K562 (cell line): Measurements from ENCODE around the gene YIPF4. TPM values are rescaled to one million over a fixed set of nuclear protein-coding genes. Genes with fewer than 3 reads are reported as not detected.

Source experiments
- CBX8 ChIP-seq: fragments of 200-600 bp; sonication (generic); IDR thresholded peaks from 2 replicates; pipeline ENCODE4 v1.6.1; 2012; ENCODE audit warnings: borderline replicate concordance, mixed run types, low read depth, mild to moderate bottlenecking, moderate library complexity, mixed read lengths, low read length, control low read depth, inconsistent platforms; ENCODE audit not compliant: poor library complexity, severe bottlenecking; ENCODE audit errors: extremely low read depth
- CSDE1 ChIP-seq, 2 experiments: fragments of 450-650 bp; IDR thresholded peaks; 2 replicates each; pipeline ENCODE4 v1.6.1; 2016; ENCODE audit warnings: mild to moderate bottlenecking in 1 of 2
- ETS2 ChIP-seq: IDR thresholded peaks from 2 replicates; pipeline ENCODE4 v1.6.1; 2016; ENCODE audit warnings: borderline replicate concordance, missing genetic modification characterization, mild to moderate bottlenecking, moderate library complexity, missing compliant biosample characterization; ENCODE audit not compliant: poor library complexity, severe bottlenecking
- FOXJ3 ChIP-seq: sonication (generic); formaldehyde crosslinking; IDR thresholded peaks from 2 replicates; pipeline ENCODE4 v1.4.0; 2020; ENCODE audit warnings: mild to moderate bottlenecking, missing genetic modification reagents
- KLF13 ChIP-seq: fragments of 450-650 bp; IDR thresholded peaks from 2 replicates; pipeline ENCODE4 v1.6.1; 2016; ENCODE audit warnings: missing genetic modification characterization, low read depth, mild to moderate bottlenecking, missing compliant biosample characterization, moderate library complexity, borderline replicate concordance
- LEF1 ChIP-seq: fragments of 450-650 bp; IDR thresholded peaks from 2 replicates; pipeline ENCODE4 v1.6.1; 2016; ENCODE audit warnings: mild to moderate bottlenecking
- MCM5 ChIP-seq: fragments of 450-650 bp; IDR thresholded peaks from 2 replicates; pipeline ENCODE4 v1.6.1; 2016; ENCODE audit warnings: low read depth
- NFRKB ChIP-seq: fragments of 450-650 bp; IDR thresholded peaks from 2 replicates; pipeline ENCODE4 v1.6.1; 2016; ENCODE audit warnings: low read depth
- RFX7 ChIP-seq: fragments of 250-450 bp; sonication (Bioruptor Pico); IDR thresholded peaks from 2 replicates; pipeline ENCODE4 v1.5.1; 2021; ENCODE audit warnings: mild to moderate bottlenecking
- SAFB ChIP-seq: fragments of 200-400 bp; formaldehyde crosslinking; IDR thresholded peaks from 2 replicates; pipeline ENCODE4 v1.6.1; 2017; ENCODE audit warnings: low read depth, low read length, borderline replicate concordance
- SMAD1 ChIP-seq: fragments of 150-350 bp; IDR thresholded peaks from 2 replicates; pipeline ENCODE4 v1.6.1; 2014; ENCODE audit warnings: low read length, low read depth; ENCODE audit not compliant: partially characterized antibody
- SMAD3 ChIP-seq: fragments of 450-650 bp; formaldehyde crosslinking; conservative IDR thresholded peaks from 2 replicates; pipeline ENCODE4 v1.4.0; 2020; ENCODE audit warnings: mild to moderate bottlenecking
- TEAD1 ChIP-seq, 2 experiments: fragments of 450-650 bp in 1 of 2; sonication (generic) in 1 of 2; formaldehyde crosslinking; IDR thresholded peaks; 2 replicates each; pipeline versions ENCODE4 v1.4.0 to v1.8.0; 2020 to 2022; ENCODE audit warnings: mild to moderate bottlenecking in 2 of 2, missing genetic modification reagents in 1 of 2
- ZBTB11 ChIP-seq, 3 experiments: fragments of 200-800 bp in 1 of 3; fragments of 250-450 bp in 1 of 3; fragments of 450-650 bp in 1 of 3; sonication (Bioruptor Pico) in 1 of 3; sonication (Bioruptor generic) in 1 of 3; formaldehyde crosslinking in 1 of 3; IDR thresholded peaks; 2 replicates each; pipeline versions ENCODE4 v1.6.1 to v1.8.0; 2016 to 2022; ENCODE audit warnings: mild to moderate bottlenecking in 2 of 3, missing genetic modification characterization in 2 of 3, missing compliant biosample characterization in 1 of 3, moderate library complexity in 1 of 3
- ZFP1 ChIP-seq: fragments of 450-650 bp; formaldehyde crosslinking; IDR thresholded peaks from 2 replicates; pipeline ENCODE4 v1.4.0; 2020; ENCODE audit warnings: mild to moderate bottlenecking, mixed read lengths
- ZNF277 ChIP-seq: fragments of 250-450 bp; sonication (Bioruptor Pico); IDR thresholded peaks from 2 replicates; pipeline ENCODE4 v1.8.0; 2022; ENCODE audit warnings: inconsistent platforms, mild to moderate bottlenecking, moderate library complexity, borderline replicate concordance
- ZNF444 ChIP-seq: fragments of 250-450 bp; sonication (Bioruptor Pico); IDR thresholded peaks from 2 replicates; pipeline ENCODE4 v1.4.0; 2020; ENCODE audit warnings: mild to moderate bottlenecking, moderate library complexity
- polyA plus RNA-seq, 8 experiments: library from polyadenylated mRNA; depleted of rRNA in 4 of 8; stranded (reverse) in 5 of 8; unstranded in 3 of 8; fragments of >200 nt; fragmentation: Nextera tagmentation in 2 of 8; fragmentation: Illumina TruSeq in 1 of 8; extraction: Ambion mirVana in 2 of 8; extraction: Trizol in 1 of 8; gene quantifications; 2 replicates each; pipeline versions ENCODE4 v1.2.1 to v1.2.3, GENCODE V29; 2011 to 2014; ENCODE audit warnings: inconsistent platforms in 1 of 8, missing spikeins in 1 of 8
- total RNA-seq, 7 experiments: library from RNA; depleted of rRNA in 6 of 7; stranded (reverse); fragments of >200 nt in 6 of 7; fragmentation: Illumina TruSeq in 2 of 7; extraction: Trizol in 2 of 7; gene quantifications; 2 replicates each; pipeline versions ENCODE4 v1.2.1 to v1.2.3, GENCODE V29; 2011 to 2021; ENCODE audit warnings: low replicate concordance in 1 of 7
- TF ChIP-seq, protein P1 (sequence below): fragments of 250-450 bp; sonication (Bioruptor Pico); IDR thresholded peaks from 2 replicates; pipeline ENCODE4 v1.4.0; 2020; ENCODE audit warnings: borderline replicate concordance

The YIPF4 gene
- total and polyA plus RNA-seq, 9 of the 15 experiments (the other 6 are each of a cell fraction or from before 2014, with no cell fraction given), result 4.9 to 46.9 (median 17.5) TPM

GRCh38 chr2:32357318-32358110 is 79.8 kb downstream of the YIPF4 start (continued):
- TF ChIP-seq CBX8, result no peak
- TF ChIP-seq ETS2 (tag), result no peak
- TF ChIP-seq FOXJ3, result no peak
- TF ChIP-seq, protein P1, sequence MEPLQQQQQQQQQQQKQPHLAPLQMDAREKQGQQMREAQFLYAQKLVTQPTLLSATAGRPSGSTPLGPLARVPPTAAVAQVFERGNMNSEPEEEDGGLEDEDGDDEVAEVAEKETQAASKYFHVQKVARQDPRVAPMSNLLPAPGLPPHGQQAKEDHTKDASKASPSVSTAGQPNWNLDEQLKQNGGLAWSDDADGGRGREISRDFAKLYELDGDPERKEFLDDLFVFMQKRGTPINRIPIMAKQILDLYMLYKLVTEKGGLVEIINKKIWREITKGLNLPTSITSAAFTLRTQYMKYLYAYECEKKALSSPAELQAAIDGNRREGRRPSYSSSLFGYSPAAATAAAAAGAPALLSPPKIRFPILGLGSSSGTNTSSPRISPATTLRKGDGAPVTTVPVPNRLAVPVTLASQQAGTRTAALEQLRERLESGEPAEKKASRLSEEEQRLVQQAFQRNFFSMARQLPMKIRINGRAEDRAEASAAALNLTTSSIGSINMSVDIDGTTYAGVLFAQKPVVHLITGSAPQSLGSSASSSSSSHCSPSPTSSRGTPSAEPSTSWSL, result no peak
- TF ChIP-seq ZFP1 (CRISPR knock-in tag), result no peak
- TF ChIP-seq MCM5, result no peak
- no peak for TF ChIP-seq CSDE1 (IDR thresholded peaks at IDR 0.05)
- no peak for TF ChIP-seq LEF1
- TF ChIP-seq ZNF277 (CRISPR knock-in tag), result no peak
- TF ChIP-seq ZNF444 (CRISPR knock-in tag), result no peak
- TF ChIP-seq SMAD1, result no peak
- TF ChIP-seq RFX7, result no peak
- no peak for TF ChIP-seq SMAD3 (CRISPR knock-in tag)
- peak; percentile 53; the same call in 1 of the 2 replicates for TF ChIP-seq NFRKB
- TF ChIP-seq KLF13, result no peak
- TF ChIP-seq SAFB, result 0 out of 2 replicates have a peak, but pooled peaks have one; percentile 4
- peak in 1 of 2 experiments; percentile 42; a peak in 1 of 4 replicates for TF ChIP-seq TEAD1 (CRISPR knock-in tag; IDR thresholded peaks at IDR 0.05)
- peak in 2 of 3 experiments; percentile 13 to 76; a peak in 3 of 6 replicates for TF ChIP-seq ZBTB11 (CRISPR knock-in tag; IDR thresholded peaks at IDR 0.05)
